HG03571 (cell line): ENCODE results near the gene CACNA1C.

ENCODE experiments used
- ATAC-seq: cut with Tn5 transposase; IDR thresholded peaks from one replicate; pipeline ENCODE4 v1.9.1; 2021; ENCODE audit not compliant: unreplicated experiment

CACNA1C gene

GRCh38 chr12:2382370-2383155 lies 329.8 kb downstream of the CACNA1C start:
- no peak for ATAC-seq

- no peak for ATAC-seq
These were observed 330.7 kb downstream of the CACNA1C start for GRCh38 chr12:2383325-2384028.

- ATAC-seq, result no peak
These were observed 331.2 kb downstream of the CACNA1C start for GRCh38 chr12:2384029-2384386.

GRCh38 chr12:2384533-2385351 lies 332.0 kb downstream of the CACNA1C start:
- no peak for ATAC-seq

GRCh38 chr12:2385529-2385928 lies 332.7 kb downstream of the CACNA1C start:
- no peak for ATAC-seq

GRCh38 chr12:2386566-2386965 lies 333.8 kb downstream of the CACNA1C start:
- no peak for ATAC-seq

- peak; percentile 46 for ATAC-seq
These were observed 334.5 kb downstream of the CACNA1C start for GRCh38 chr12:2387103-2387834.

- no peak for ATAC-seq
These were observed 336.4 kb downstream of the CACNA1C start for GRCh38 chr12:2389079-2389790.

GRCh38 chr12:2390133-2390532 lies 337.3 kb downstream of the CACNA1C start:
- ATAC-seq, result no peak

- ATAC-seq, result no peak
These were observed 338.1 kb downstream of the CACNA1C start for GRCh38 chr12:2390850-2391390.

- no peak for ATAC-seq
These were observed 339.0 kb downstream of the CACNA1C start for GRCh38 chr12:2391740-2392331.

GRCh38 chr12:2393016-2393415 lies 340.2 kb downstream of the CACNA1C start:
- ATAC-seq, result no peak

GRCh38 chr12:2393996-2394395 lies 341.2 kb downstream of the CACNA1C start:
- ATAC-seq, result no peak

GRCh38 chr12:2395354-2395977 lies 342.7 kb downstream of the CACNA1C start:
- no peak for ATAC-seq

- ATAC-seq, result no peak
These were observed 343.7 kb downstream of the CACNA1C start for GRCh38 chr12:2396448-2396871.

- ATAC-seq, result no peak
These were observed 344.7 kb downstream of the CACNA1C start for GRCh38 chr12:2397356-2398045.

- ATAC-seq, result no peak
These were observed 348.3 kb downstream of the CACNA1C start for GRCh38 chr12:2401040-2401439.

- no peak for ATAC-seq
These were observed 349.3 kb downstream of the CACNA1C start for GRCh38 chr12:2402073-2402579.
